Activated CD4-positive, alpha-beta T cell treated with anti-CD3 and anti-CD28 coated beads for 36 hours (primary cell): ENCODE measurements around the gene CRY2. TPM values are rescaled to one million over a fixed set of nuclear protein-coding genes. Genes with fewer than 3 reads are reported as not detected.

Source experiments
- ATAC-seq: fragments of 200-7000 bp; cut with Tn5 transposase; one replicate; pipeline ENCODE4 v1.10.0; 2021; ENCODE audit warnings: mild to moderate bottlenecking, moderate library complexity
- CTCF ChIA-PET: fragments of 350-600 bp; sonication (Branson Sonifier 250); formaldehyde crosslinking; loops from one replicate; lab custom pipeline; 2021; ENCODE audit warnings: antibody characterized with exemption; lab: Charles Lee
- POLR2A ChIA-PET: fragments of 350-600 bp; sonication (Branson Sonifier 250); formaldehyde crosslinking; loops from one replicate; lab custom pipeline; 2021; ENCODE audit warnings: antibody characterized with exemption, inconsistent platforms; lab: Charles Lee
- DNase-seq: peaks from one replicate; pipeline ENCODE4 v3.0.0-alpha.2; 2020
- H3K27ac Mint-ChIP-seq: one replicate; pipeline ENCODE4 v1.8.0; 2021; ENCODE audit warnings: mixed read lengths
- H3K27me3 Mint-ChIP-seq: one replicate; pipeline ENCODE4 v1.8.0; 2021; ENCODE audit warnings: mixed read lengths
- H3K36me3 Mint-ChIP-seq: one replicate; pipeline ENCODE4 v1.8.0; 2021; ENCODE audit warnings: low read depth, mixed read lengths
- H3K4me1 Mint-ChIP-seq: one replicate; pipeline ENCODE4 v1.8.0; 2021; ENCODE audit warnings: mixed read lengths
- H3K4me3 Mint-ChIP-seq: one replicate; pipeline ENCODE4 v1.8.0; 2021; ENCODE audit warnings: mild to moderate bottlenecking, moderate library complexity, mixed read lengths
- H3K9me3 Mint-ChIP-seq: one replicate; pipeline ENCODE4 v1.8.0; 2021; ENCODE audit warnings: low read depth, mixed read lengths
- intact Hi-C, 2 experiments: fragments of 100-400 bp; cut with DNase I in 1 of 2; cut with micrococcal nuclease in 1 of 2; formaldehyde crosslinking; loops; one replicate each; pipeline versions ENCODE4 v1.14.2 to v1.15.1; 2022 to 2024; cut with DNase I, micrococcal nuclease
- total RNA-seq, 2 experiments: library from RNA; stranded (reverse); gene quantifications; one replicate each; pipeline ENCODE4 v1.2.3, GENCODE V29; 2021

Gene CRY2
- 10 to 100 TPM; 13.1 to 14.1 TPM for total RNA-seq

GRCh38 chr11:45846974-45847910, at the start of gene CRY2:
TSS of gene CRY2 (plus strand) at chr11:45847475. CDS start at chr11:45847491, 16 bp downstream.
- H3K9me3 Mint-ChIP-seq, result no peaks in the 10 kb centered on the region
- H3K36me3 Mint-ChIP-seq, result no peaks in the 10 kb centered on the region
- CTCF ChIA-PET, result interaction anchor here (0.7 to 1.1 kb wide), 5 partner anchors 11 to 61 kb away, joined by 3 read pairs; no protein-coding TSS in a partner anchor
- H3K4me3 Mint-ChIP-seq, result peak within 1 kb of the TSS; percentile 74
- intact Hi-C loops, result loop anchor here (1.0 to 5.0 kb wide), 15 partner anchors 38 to 1795 kb away; partner anchors contain the start of genes SLC35C1 (in 2 of the 2), ARHGAP1 (in 1 of the 2), CD82 (in 1 of the 2) and CKAP5 (in 1 of the 2)
- peak; percentile 99 for DNase-seq
- POLR2A ChIA-PET, result interaction anchor here (0.5 to 1.4 kb wide), 7 partner anchors 10 to 449 kb away, joined by 3 to 8 read pairs (median 3); partner anchors contain the start of gene PEX16
- H3K27ac Mint-ChIP-seq, result peak within 1 kb of the TSS; percentile 58
- peaks cover 53% of the 10 kb centered on the region for H3K4me1 Mint-ChIP-seq
- H3K27me3 Mint-ChIP-seq, result no peaks in the 10 kb centered on the region
- peak; percentile 90 for ATAC-seq

- H3K27me3 Mint-ChIP-seq, result no peaks in the 10 kb centered on the region
- ChIA-PET CTCF (interaction anchor here (2.0 kb wide), 1 partner anchor 27 kb away, joined by 9 read pairs; no protein-coding TSS in a partner anchor), POLR2A (interaction anchor here (0.7 kb wide), 1 partner anchor 316 kb away, joined by 3 read pairs; no protein-coding TSS in a partner anchor)
- peaks cover 2% of the 10 kb centered on the region for H3K4me1 Mint-ChIP-seq
- no peak for DNase-seq
- no peaks in the 10 kb centered on the region for H3K9me3 Mint-ChIP-seq
- no peak for ATAC-seq
- no peak overlapping the region for H3K27ac Mint-ChIP-seq
- intact Hi-C loops, result no loop called here
- no peaks in the 10 kb centered on the region for H3K36me3 Mint-ChIP-seq
- H3K4me3 Mint-ChIP-seq, result no peak overlapping the region
Observed at GRCh38 chr11:45798793-45799441, 48.4 kb upstream of the CRY2 start.

- Mint-ChIP-seq H3K9me3 (no peaks in the 10 kb centered on the region), H3K4me1 (peaks cover 2% of the 10 kb centered on the region), H3K27ac (no peak overlapping the region), H3K36me3 (no peaks in the 10 kb centered on the region), H3K4me3 (no peak overlapping the region), H3K27me3 (no peaks in the 10 kb centered on the region)
- ChIA-PET POLR2A (no interaction called here), CTCF (interaction anchor here (0.6 to 2.0 kb wide), 2 partner anchors 28 to 66 kb away, joined by 3 to 9 read pairs; no protein-coding TSS in a partner anchor)
- ATAC-seq, result no peak
- no peak for DNase-seq
- intact Hi-C loops, result no loop called here
Observed at GRCh38 chr11:45799562-45799961, 47.7 kb upstream of the CRY2 start.

- CTCF ChIA-PET, result interaction anchor here (2.0 kb wide), 1 partner anchor 29 kb away, joined by 9 read pairs; no protein-coding TSS in a partner anchor
- POLR2A ChIA-PET, result no interaction called here
- intact Hi-C loops, result no loop called here
Observed at GRCh38 chr11:45800261-45800660, 47.0 kb upstream of the CRY2 start.

GRCh38 chr11:45801723-45802315, 45.5 kb upstream of the CRY2 start:
- H3K27ac Mint-ChIP-seq, result no peak overlapping the region
- H3K9me3 Mint-ChIP-seq, result no peaks in the 10 kb centered on the region
- CTCF ChIA-PET, result interaction anchor here (2.4 kb wide), 1 partner anchor 31 kb away, joined by 10 read pairs; no protein-coding TSS in a partner anchor
- H3K27me3 Mint-ChIP-seq, result no peaks in the 10 kb centered on the region
- ATAC-seq, result no peak
- intact Hi-C loops, result no loop called here
- DNase-seq, result no peak
- H3K4me3 Mint-ChIP-seq, result no peak overlapping the region
- peaks cover 3% of the 10 kb centered on the region for H3K36me3 Mint-ChIP-seq
- H3K4me1 Mint-ChIP-seq, result peaks cover 13% of the 10 kb centered on the region
- POLR2A ChIA-PET, result interaction anchor here (0.6 kb wide), 1 partner anchor 228 kb away, joined by 4 read pairs; no protein-coding TSS in a partner anchor

More at GRCh38 chr11:45800261-45800660, 47.0 kb upstream of the CRY2 start:
- DNase-seq, result no peak
- H3K36me3 Mint-ChIP-seq, result no peaks in the 10 kb centered on the region
- no peaks in the 10 kb centered on the region for H3K9me3 Mint-ChIP-seq
- no peak for ATAC-seq
- no peak overlapping the region for H3K4me3 Mint-ChIP-seq
- H3K27me3 Mint-ChIP-seq, result no peaks in the 10 kb centered on the region
- H3K27ac Mint-ChIP-seq, result no peak overlapping the region
- peaks cover 2% of the 10 kb centered on the region for H3K4me1 Mint-ChIP-seq

GRCh38 chr11:45802531-45803317, 44.6 kb upstream of the CRY2 start:
- ATAC-seq (no peak), DNase-seq (no peak)
- CTCF ChIA-PET, result interaction anchor here (2.4 kb wide), 1 partner anchor 31 kb away, joined by 10 read pairs; no protein-coding TSS in a partner anchor
- peak overlapping the region; percentile 15 for H3K4me3 Mint-ChIP-seq
- intact Hi-C loops, result no loop called here
- no peaks in the 10 kb centered on the region for H3K9me3 Mint-ChIP-seq
- H3K36me3 Mint-ChIP-seq, result peaks cover 3% of the 10 kb centered on the region
- H3K4me1 Mint-ChIP-seq, result peaks cover 22% of the 10 kb centered on the region
- H3K27ac Mint-ChIP-seq, result no peak overlapping the region
- POLR2A ChIA-PET, result no interaction called here
- H3K27me3 Mint-ChIP-seq, result no peaks in the 10 kb centered on the region

- ATAC-seq (peak; percentile 35), DNase-seq (peak; percentile 80)
- peak overlapping the region; percentile 86 for H3K27ac Mint-ChIP-seq
- ChIA-PET CTCF (interaction anchor here (0.7 to 1.4 kb wide), 2 partner anchors 33 to 39 kb away, joined by 3 to 5 read pairs; no protein-coding TSS in a partner anchor), POLR2A (interaction anchor here (0.6 to 1.5 kb wide), 2 partner anchors 114 to 1132 kb away, joined by 3 read pairs; partner anchors contain the start of genes CSTPP1 and PEX16)
- peak overlapping the region; percentile 91 for H3K4me3 Mint-ChIP-seq
- peaks cover 36% of the 10 kb centered on the region for H3K4me1 Mint-ChIP-seq
- H3K9me3 Mint-ChIP-seq, result no peaks in the 10 kb centered on the region
- H3K36me3 Mint-ChIP-seq, result peaks cover 9% of the 10 kb centered on the region
- H3K27me3 Mint-ChIP-seq, result no peaks in the 10 kb centered on the region
- intact Hi-C loops, result loop anchor here in 1 of 2 experiments (1.0 to 2.0 kb wide), 4 partner anchors 32 to 1239 kb away; partner anchors contain the start of genes ARHGAP1, CD82, PHF21A and ZNF408
Observed at GRCh38 chr11:45803971-45804760, 43.1 kb upstream of the CRY2 start.

GRCh38 chr11:45804761-45805304, 42.4 kb upstream of the CRY2 start, which contains the start of gene SLC35C1:
TSS of gene SLC35C1 (plus strand) at chr11:45805149. CDS start at chr11:45805802, 653 bp downstream.
- peak; percentile 98 for DNase-seq
- H3K36me3 Mint-ChIP-seq, result peaks cover 10% of the 10 kb centered on the region
- no peaks in the 10 kb centered on the region for H3K9me3 Mint-ChIP-seq
- peak within 1 kb of the TSS; percentile 91 for H3K4me3 Mint-ChIP-seq
- no peaks in the 10 kb centered on the region for H3K27me3 Mint-ChIP-seq
- ChIA-PET POLR2A (interaction anchor here (1.5 kb wide), 1 partner anchor 113 kb away, joined by 3 read pairs; the partner anchor contains the start of gene PEX16), CTCF (interaction anchor here (1.4 kb wide), 1 partner anchor 38 kb away, joined by 5 read pairs; no protein-coding TSS in a partner anchor)
- peaks cover 42% of the 10 kb centered on the region for H3K4me1 Mint-ChIP-seq
- peak within 1 kb of the TSS; percentile 86 for H3K27ac Mint-ChIP-seq
- ATAC-seq, result peak; percentile 97
- intact Hi-C loops, result loop anchor here (1.0 to 2.0 kb wide), 13 partner anchors 33 to 1240 kb away; partner anchors contain the start of genes CRY2 (in 2 of the 2), ARHGAP1 (in 1 of the 2), ATG13 (in 1 of the 2) and CD82 (in 1 of the 2)
